WTC11 (cell line): ENCODE measurements around the gene SHISAL2A.

Experiments
- FOXK1 ChIP-seq: sonication (generic); formaldehyde crosslinking; IDR thresholded peaks from 2 replicates; pipeline ENCODE4 v1.8.0; 2022; ENCODE audit warnings: mild to moderate bottlenecking, moderate library complexity, missing genetic modification reagents
- MAX ChIP-seq: sonication (generic); formaldehyde crosslinking; IDR thresholded peaks from 2 replicates; pipeline ENCODE4 v1.8.0; 2022; ENCODE audit warnings: mild to moderate bottlenecking, missing genetic modification reagents
- PRDM15 ChIP-seq: sonication (generic); formaldehyde crosslinking; IDR thresholded peaks from 2 replicates; pipeline ENCODE4 v1.8.0; 2022; ENCODE audit warnings: missing genetic modification reagents
- ZNF121 ChIP-seq: sonication (generic); formaldehyde crosslinking; IDR thresholded peaks from 2 replicates; pipeline ENCODE4 v1.8.0; 2023; ENCODE audit warnings: missing genetic modification reagents
- TF ChIP-seq, protein P1 (sequence below): fragments of 200-600 bp; IDR thresholded peaks from 2 replicates; pipeline ENCODE4 v1.8.0; 2022; ENCODE audit warnings: antibody characterized with exemption
- TF ChIP-seq, protein P2 (sequence below): sonication (generic); formaldehyde crosslinking; IDR thresholded peaks from 2 replicates; pipeline ENCODE4 v1.8.1; 2023; ENCODE audit warnings: mild to moderate bottlenecking, moderate library complexity, missing genetic modification reagents
- TF ChIP-seq, protein P3 (sequence below): sonication (generic); formaldehyde crosslinking; conservative IDR thresholded peaks from 2 replicates; pipeline ENCODE4 v1.8.1; 2022; ENCODE audit warnings: mild to moderate bottlenecking, missing genetic modification reagents

DNA sequence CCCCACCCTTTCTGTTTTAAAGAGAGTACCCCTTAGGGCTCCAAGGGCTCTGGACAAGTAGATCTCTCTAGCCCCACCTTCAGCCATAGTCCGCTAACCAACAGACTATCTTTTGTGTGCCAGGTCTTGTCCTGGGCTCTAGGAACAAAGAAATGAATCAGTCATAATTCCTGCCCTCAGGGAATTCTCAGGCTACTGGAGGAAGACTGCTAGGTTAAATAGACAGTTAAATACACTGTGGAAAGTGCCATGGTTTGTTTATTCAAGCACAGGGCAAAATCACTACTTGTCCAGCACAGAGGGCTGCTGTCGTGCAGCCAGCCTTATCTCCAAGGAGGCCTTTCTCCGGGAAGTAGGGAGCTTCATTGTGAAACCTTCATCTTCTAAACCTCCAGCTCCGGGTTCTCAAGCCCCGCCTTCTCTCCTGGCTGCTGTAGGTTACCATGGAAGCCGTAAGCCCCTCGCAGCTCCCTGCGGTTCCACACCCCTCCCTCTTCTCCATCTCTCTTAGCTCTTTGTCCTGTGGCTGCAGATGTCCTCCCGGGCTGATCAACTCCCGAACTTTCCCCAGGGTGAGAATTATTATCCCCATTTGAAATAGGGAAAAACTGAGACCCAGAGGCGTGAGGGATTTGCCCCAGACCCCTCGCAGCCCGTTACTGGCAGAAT, 29.8 kb downstream of the SHISAL2A start:
- TF ChIP-seq PRDM15 (CRISPR knock-in tag): no peak
- no peak for TF ChIP-seq MAX (CRISPR knock-in tag)
- TF ChIP-seq, protein P1, sequence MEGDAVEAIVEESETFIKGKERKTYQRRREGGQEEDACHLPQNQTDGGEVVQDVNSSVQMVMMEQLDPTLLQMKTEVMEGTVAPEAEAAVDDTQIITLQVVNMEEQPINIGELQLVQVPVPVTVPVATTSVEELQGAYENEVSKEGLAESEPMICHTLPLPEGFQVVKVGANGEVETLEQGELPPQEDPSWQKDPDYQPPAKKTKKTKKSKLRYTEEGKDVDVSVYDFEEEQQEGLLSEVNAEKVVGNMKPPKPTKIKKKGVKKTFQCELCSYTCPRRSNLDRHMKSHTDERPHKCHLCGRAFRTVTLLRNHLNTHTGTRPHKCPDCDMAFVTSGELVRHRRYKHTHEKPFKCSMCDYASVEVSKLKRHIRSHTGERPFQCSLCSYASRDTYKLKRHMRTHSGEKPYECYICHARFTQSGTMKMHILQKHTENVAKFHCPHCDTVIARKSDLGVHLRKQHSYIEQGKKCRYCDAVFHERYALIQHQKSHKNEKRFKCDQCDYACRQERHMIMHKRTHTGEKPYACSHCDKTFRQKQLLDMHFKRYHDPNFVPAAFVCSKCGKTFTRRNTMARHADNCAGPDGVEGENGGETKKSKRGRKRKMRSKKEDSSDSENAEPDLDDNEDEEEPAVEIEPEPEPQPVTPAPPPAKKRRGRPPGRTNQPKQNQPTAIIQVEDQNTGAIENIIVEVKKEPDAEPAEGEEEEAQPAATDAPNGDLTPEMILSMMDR: no peak
- TF ChIP-seq, protein P2, sequence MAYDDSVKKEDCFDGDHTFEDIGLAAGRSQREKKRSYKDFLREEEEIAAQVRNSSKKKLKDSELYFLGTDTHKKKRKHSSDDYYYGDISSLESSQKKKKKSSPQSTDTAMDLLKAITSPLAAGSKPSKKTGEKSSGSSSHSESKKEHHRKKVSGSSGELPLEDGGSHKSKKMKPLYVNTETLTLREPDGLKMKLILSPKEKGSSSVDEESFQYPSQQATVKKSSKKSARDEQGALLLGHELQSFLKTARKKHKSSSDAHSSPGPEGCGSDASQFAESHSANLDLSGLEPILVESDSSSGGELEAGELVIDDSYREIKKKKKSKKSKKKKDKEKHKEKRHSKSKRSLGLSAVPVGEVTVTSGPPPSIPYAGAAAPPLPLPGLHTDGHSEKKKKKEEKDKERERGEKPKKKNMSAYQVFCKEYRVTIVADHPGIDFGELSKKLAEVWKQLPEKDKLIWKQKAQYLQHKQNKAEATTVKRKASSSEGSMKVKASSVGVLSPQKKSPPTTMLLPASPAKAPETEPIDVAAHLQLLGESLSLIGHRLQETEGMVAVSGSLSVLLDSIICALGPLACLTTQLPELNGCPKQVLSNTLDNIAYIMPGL (CRISPR knock-in tag): no peak
- TF ChIP-seq ZNF121: no peak
- TF ChIP-seq, protein P3, sequence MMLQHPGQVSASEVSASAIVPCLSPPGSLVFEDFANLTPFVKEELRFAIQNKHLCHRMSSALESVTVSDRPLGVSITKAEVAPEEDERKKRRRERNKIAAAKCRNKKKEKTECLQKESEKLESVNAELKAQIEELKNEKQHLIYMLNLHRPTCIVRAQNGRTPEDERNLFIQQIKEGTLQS (CRISPR knock-in tag): no peak
- no peak for TF ChIP-seq FOXK1 (CRISPR knock-in tag)
